GM12874 (cell line): ENCODE results near the gene METTL8.

Experiments
- CTCF ChIP-seq: IDR thresholded peaks from 2 replicates; pipeline ENCODE4 v1.5.1; 2011; ENCODE audit warnings: low read depth, mild to moderate bottlenecking, control low read depth, low read length, moderate library complexity; ENCODE audit not compliant: insufficient read depth

METTL8 gene

DNA sequence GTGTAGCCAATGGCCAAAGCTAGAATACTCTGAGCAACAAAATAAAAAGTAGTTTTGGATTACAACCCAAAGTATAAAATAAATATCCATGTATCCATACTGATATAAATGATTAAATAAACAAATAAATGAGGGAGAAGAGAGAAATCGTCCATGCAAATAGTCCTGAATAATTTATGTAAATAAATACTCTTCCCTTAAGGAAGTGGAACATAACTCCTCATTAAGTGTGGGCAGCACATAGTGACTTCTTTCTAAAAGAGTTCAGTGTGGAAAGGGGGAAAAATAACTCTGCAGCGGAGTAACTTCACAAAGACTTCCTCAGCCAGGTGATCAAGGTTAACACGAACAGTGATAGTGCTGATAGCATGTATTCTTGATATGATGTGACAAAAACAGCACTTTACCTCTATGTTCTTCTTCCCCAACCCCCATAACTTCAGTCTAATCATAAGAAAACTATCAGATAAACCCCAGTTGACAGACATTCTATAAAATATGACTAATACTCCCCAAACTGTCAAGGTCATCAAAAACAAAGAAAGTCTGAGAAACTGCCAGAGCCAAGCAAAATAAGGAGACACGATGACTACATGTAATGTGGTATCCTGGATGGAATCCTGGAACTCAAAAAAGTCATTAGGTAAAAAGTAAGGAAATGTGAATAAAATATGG lies 30.7 kb downstream of the METTL8 start:
- no peak for TF ChIP-seq CTCF

GRCh38 chr2:171401947-171402346 lies 31.8 kb downstream of the METTL8 start:
- TF ChIP-seq CTCF: no peak

DNA sequence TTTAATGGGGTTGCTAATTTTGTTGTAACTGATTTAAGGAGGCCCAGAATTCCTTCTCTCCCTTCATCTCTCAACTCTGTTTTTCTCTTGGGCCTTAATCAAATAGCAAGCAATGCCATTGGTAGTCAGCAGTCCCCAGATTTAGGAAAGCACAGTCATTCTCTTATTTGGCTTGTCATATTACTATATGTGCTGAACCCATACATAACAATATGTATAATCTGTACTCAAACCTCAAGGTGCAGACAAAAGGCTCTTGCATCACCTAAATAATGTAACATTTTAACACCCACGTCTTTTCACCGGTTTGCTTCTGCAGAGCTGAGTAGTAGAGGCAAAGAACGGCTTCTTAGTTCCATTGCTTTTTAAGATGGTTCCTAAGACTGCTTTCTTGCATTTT lies 33.4 kb downstream of the METTL8 start:
- no peak for TF ChIP-seq CTCF

GRCh38 chr2:171399292-171399691 lies 34.5 kb downstream of the METTL8 start:
- TF ChIP-seq CTCF: no peak

DNA sequence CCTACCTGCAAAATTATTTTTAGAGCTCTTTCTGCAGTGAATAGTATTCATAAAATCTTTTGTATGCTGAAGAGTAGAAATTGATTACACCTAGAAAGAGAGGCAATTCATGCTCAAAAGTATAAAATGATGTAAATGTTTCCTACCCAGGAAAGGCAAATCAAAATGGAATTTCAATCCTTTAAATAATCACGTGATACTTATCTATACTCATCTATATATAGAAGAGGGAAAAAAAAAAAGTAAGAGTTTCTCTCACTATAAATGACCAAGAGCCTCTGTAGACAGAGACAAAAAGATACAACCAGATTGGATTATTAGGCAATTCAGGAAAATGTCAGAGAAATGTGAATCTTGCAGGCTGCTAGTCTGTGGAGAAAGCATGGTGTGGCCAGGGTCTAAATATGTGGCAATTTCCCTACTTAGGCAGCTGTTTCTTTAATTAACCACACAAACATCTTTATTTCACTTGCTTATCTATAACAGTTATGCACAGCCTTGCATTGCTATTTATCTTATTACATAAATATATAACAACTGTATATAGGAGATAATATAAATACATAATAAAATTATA lies 39.5 kb downstream of the METTL8 start:
- TF ChIP-seq CTCF: no peak

- no peak for TF ChIP-seq CTCF
Measured at GRCh38 chr2:171393487-171393886, 40.3 kb downstream of the METTL8 start.

DNA sequence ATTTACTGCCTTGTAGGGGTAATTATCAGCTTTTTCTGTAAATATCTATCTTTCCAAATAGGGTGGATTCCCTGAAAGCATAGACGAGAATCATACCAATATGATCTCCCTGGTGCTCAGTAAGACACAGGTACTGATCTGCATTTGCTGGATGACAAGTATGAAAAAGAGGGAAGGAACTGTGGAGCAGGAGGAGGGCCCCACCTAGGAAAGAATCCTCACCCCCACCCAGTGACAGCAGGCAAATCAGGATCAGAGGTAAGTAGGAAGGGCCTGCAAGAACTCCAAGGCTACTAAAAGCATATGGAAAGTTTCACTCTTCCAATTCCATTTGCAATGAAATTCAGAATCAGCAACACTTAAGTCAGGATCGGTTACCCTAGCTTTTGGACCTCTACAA lies 42.3 kb downstream of the METTL8 start:
- TF ChIP-seq CTCF: no peak
